ENCODE data around the gene TCTN3. TPM values are rescaled to one million over a fixed set of nuclear protein-coding genes. Genes with fewer than 3 reads are reported as not detected.

The TCTN3 gene
- total RNA-seq, 1 experiment from 2014 or later, result 41.7 TPM

DNA sequence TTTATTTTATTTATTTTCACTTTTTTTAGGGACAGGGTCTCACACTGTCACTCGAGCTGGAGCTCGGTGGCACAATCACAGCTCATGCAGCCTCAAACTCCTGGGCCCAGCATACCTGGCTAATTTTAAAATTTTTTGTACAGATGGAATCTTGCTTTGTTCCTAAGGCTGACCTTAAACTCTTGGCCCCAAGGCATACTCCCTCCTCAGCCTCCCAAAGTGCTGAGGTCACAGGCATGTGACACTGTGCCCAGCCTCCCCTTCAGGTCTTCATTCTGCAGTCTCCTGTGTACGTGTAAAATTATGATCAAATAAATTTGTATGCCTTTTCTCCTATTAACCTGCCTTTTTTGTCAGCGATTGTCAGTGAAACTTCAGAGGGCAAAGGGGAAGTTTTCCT, 17.8 kb upstream of the TCTN3 start:
- BruUV-seq (replicated peaks), result no TSS peak
- Histone ChIP-seq H3K27ac (ENCODE audit: low read depth, low read length) (no peak overlapping the region), H3K9me2 (ENCODE audit: insufficient read depth) (no peaks in the 10 kb centered on the region), H3K27me3 (ENCODE audit: insufficient read depth, low read length) (no peaks in the 10 kb centered on the region), H3K4me1 (ENCODE audit: control insufficient read depth in 1 of 2, insufficient read depth in 2 of 2, low read length in 2 of 2) (no peaks in the 10 kb centered on the region), H3K79me2 (ENCODE audit: insufficient read depth, low read length) (no peaks in the 10 kb centered on the region), H3K9ac (ENCODE audit: low read length) (no peak overlapping the region), H4K20me1 (ENCODE audit: insufficient read depth) (no peaks in the 10 kb centered on the region), H2AFZ (ENCODE audit: low read depth, low read length, poor library complexity, severe bottlenecking) (no peak overlapping the region), H3K4me3 (replicated peaks in 1 of 2; ENCODE audit: low read depth in 1 of 2, low read length in 2 of 2) (no peak overlapping the region), H3K9me3 (ENCODE audit: control insufficient read depth in 1 of 2, insufficient read depth in 1 of 2, low read depth in 1 of 2, low read length in 2 of 2) (no peaks in the 10 kb centered on the region; a peak in 1 of 4 replicates), H3K36me3 (ENCODE audit: control insufficient read depth in 1 of 2, insufficient read depth in 2 of 2, low read length in 2 of 2) (no peaks in the 10 kb centered on the region), H3K4me2 (ENCODE audit: low read length) (no peak overlapping the region)
- no peak for ATAC-seq
- TF ChIP-seq, protein P1, sequence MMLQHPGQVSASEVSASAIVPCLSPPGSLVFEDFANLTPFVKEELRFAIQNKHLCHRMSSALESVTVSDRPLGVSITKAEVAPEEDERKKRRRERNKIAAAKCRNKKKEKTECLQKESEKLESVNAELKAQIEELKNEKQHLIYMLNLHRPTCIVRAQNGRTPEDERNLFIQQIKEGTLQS (IDR thresholded peaks at IDR 0.05), result no peak
- no peak for TF ChIP-seq EZH2phosphoT487 (IDR thresholded peaks at IDR 0.05; ENCODE audit: borderline replicate concordance)
- TF ChIP-seq, protein P2, sequence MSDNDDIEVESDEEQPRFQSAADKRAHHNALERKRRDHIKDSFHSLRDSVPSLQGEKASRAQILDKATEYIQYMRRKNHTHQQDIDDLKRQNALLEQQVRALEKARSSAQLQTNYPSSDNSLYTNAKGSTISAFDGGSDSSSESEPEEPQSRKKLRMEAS (IDR thresholded peaks at IDR 0.05), result no peak
- TF ChIP-seq, protein P3, sequence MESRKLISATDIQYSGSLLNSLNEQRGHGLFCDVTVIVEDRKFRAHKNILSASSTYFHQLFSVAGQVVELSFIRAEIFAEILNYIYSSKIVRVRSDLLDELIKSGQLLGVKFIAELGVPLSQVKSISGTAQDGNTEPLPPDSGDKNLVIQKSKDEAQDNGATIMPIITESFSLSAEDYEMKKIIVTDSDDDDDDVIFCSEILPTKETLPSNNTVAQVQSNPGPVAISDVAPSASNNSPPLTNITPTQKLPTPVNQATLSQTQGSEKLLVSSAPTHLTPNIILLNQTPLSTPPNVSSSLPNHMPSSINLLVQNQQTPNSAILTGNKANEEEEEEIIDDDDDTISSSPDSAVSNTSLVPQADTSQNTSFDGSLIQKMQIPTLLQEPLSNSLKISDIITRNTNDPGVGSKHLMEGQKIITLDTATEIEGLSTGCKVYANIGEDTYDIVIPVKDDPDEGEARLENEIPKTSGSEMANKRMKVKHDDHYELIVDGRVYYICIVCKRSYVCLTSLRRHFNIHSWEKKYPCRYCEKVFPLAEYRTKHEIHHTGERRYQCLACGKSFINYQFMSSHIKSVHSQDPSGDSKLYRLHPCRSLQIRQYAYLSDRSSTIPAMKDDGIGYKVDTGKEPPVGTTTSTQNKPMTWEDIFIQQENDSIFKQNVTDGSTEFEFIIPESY (IDR thresholded peaks at IDR 0.05; ENCODE audit: extremely low read depth, insufficient replicate concordance, low read length), result no peak
- no peak for TF ChIP-seq POLR2AphosphoS5 (IDR thresholded peaks at IDR 0.05; ENCODE audit: low read depth, low read length)
- no peak for TF ChIP-seq CEBPB (IDR thresholded peaks at IDR 0.05; ENCODE audit: low read depth)
- TF ChIP-seq, protein P4, sequence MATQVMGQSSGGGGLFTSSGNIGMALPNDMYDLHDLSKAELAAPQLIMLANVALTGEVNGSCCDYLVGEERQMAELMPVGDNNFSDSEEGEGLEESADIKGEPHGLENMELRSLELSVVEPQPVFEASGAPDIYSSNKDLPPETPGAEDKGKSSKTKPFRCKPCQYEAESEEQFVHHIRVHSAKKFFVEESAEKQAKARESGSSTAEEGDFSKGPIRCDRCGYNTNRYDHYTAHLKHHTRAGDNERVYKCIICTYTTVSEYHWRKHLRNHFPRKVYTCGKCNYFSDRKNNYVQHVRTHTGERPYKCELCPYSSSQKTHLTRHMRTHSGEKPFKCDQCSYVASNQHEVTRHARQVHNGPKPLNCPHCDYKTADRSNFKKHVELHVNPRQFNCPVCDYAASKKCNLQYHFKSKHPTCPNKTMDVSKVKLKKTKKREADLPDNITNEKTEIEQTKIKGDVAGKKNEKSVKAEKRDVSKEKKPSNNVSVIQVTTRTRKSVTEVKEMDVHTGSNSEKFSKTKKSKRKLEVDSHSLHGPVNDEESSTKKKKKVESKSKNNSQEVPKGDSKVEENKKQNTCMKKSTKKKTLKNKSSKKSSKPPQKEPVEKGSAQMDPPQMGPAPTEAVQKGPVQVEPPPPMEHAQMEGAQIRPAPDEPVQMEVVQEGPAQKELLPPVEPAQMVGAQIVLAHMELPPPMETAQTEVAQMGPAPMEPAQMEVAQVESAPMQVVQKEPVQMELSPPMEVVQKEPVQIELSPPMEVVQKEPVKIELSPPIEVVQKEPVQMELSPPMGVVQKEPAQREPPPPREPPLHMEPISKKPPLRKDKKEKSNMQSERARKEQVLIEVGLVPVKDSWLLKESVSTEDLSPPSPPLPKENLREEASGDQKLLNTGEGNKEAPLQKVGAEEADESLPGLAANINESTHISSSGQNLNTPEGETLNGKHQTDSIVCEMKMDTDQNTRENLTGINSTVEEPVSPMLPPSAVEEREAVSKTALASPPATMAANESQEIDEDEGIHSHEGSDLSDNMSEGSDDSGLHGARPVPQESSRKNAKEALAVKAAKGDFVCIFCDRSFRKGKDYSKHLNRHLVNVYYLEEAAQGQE (IDR thresholded peaks at IDR 0.05; ENCODE audit: low read depth), result no peak
- TF ChIP-seq EZH2 (IDR thresholded peaks at IDR 0.05), result no peak
- TF ChIP-seq POLR2A (IDR thresholded peaks at IDR 0.05; ENCODE audit: borderline replicate concordance, extremely low read depth, insufficient read depth, insufficient read length), result no peak
- no peak for TF ChIP-seq RAD21 (IDR thresholded peaks at IDR 0.05; ENCODE audit: low read depth)
- no peak for TF ChIP-seq CBX3 (IDR thresholded peaks at IDR 0.05; ENCODE audit: low read depth)
- no peak for TF ChIP-seq SIN3A (IDR thresholded peaks at IDR 0.05; ENCODE audit: low read depth)
- RAD21 ChIA-PET (ENCODE audit: low non-redundant PET in 1 of 2, low total read pairs in 2 of 2, uncharacterized antibody in 2 of 2, unreplicated experiment in 2 of 2), result no interaction called here
- intact Hi-C loops (cut with micrococcal nuclease), result no loop called here
- CTCF ChIA-PET, result interaction anchor here (2.3 kb wide), 1 partner anchor 18 kb away, joined by 5 read pairs; the partner anchor contains the start of gene TCTN3
- no peak for DNase-seq (ENCODE audit: low read depth, low spot score)
- POLR2A ChIA-PET, result no interaction called here
